Cardiac muscle cell (in vitro differentiated cells and primary cell): ENCODE data around the gene LYRM1. TPM values are rescaled to one million over a fixed set of nuclear protein-coding genes. Genes with fewer than 3 reads are reported as not detected.
A peak's percentile ranks its signal among the peaks of the same experiment; 100 is the strongest.
"Not testable (repeated sequence)": the region's sequence is repeated elsewhere in the genome, so short reads cannot be mapped to it uniquely, and the experiment has no call there.

Experiments
- DNase-seq, 2 donors: peaks; one replicate each; pipeline versions ENCODE4 v3.0.0 to v3.0.0-alpha.2; 2010 to 2017; ENCODE audit warnings: low read depth in 1 of 2, low spot score in 1 of 2
- H3K27ac ChIP-seq: fragments of 200-600 bp; sonication (generic); 2 replicates; pipeline ENCODE4 v1.5.1; 2016
- H3K27me3 ChIP-seq: fragments of 200-600 bp; sonication (generic); 2 replicates; pipeline ENCODE4 v1.6.0; 2016; ENCODE audit warnings: control low read depth
- H3K36me3 ChIP-seq: fragments of 200-600 bp; sonication (generic); 2 replicates; pipeline ENCODE4 v1.5.1; 2016; ENCODE audit warnings: control low read depth
- H3K4me1 ChIP-seq: fragments of 200-600 bp; sonication (generic); 2 replicates; pipeline ENCODE4 v1.8.1; 2017; ENCODE audit warnings: low read depth, mild to moderate bottlenecking, mixed run types
- H3K4me3 ChIP-seq: fragments of 200-600 bp; sonication (generic); 2 replicates; pipeline ENCODE4 v1.5.1; 2016; ENCODE audit warnings: mild to moderate bottlenecking
- H3K9me3 ChIP-seq: fragments of 200-600 bp; sonication (generic); 2 replicates; pipeline ENCODE4 v1.5.1; 2017; ENCODE audit warnings: low read depth, mild to moderate bottlenecking, control low read depth
- CTCF ChIP-seq: IDR thresholded peaks from 2 replicates; pipeline ENCODE4 v1.5.1; 2012; ENCODE audit warnings: low read depth, mild to moderate bottlenecking, low read length
- polyA plus RNA-seq: library from polyadenylated mRNA; unstranded; fragments of >200 nt; fragmentation: Nextera tagmentation; extraction: Ambion mirVana; gene quantifications from 2 replicates; pipeline ENCODE4 v1.2.1, GENCODE V29; 2016
- total RNA-seq: library from RNA; depleted of rRNA; stranded (reverse); fragments of >200 nt; gene quantifications from 2 replicates; pipeline ENCODE4 v1.2.3, GENCODE V29; 2016

LYRM1 gene
- total and polyA plus RNA-seq, 2 experiments from 2014 or later: 37.3 to 42.6 TPM

- Histone ChIP-seq H3K27ac (no peak overlapping the region), H3K4me1 (peaks cover 7% of the 10 kb centered on the region), H3K4me3 (no peak overlapping the region), H3K9me3 (no peaks in the 10 kb centered on the region), H3K27me3 (no peaks in the 10 kb centered on the region), H3K36me3 (no peaks in the 10 kb centered on the region)
- peak in 1 of 2 donors; percentile 42 for DNase-seq
- TF ChIP-seq CTCF: no peak
Measured at GRCh38 chr16:20920091-20920490, 19.5 kb downstream of the LYRM1 start.

GRCh38 chr16:20920799-20921198 is 20.2 kb downstream of the LYRM1 start:
- Histone ChIP-seq H3K27me3 (no peaks in the 10 kb centered on the region), H3K27ac (no peak overlapping the region), H3K4me1 (peaks cover 7% of the 10 kb centered on the region), H3K4me3 (no peak overlapping the region), H3K36me3 (no peaks in the 10 kb centered on the region), H3K9me3 (no peaks in the 10 kb centered on the region)
- TF ChIP-seq CTCF: no peak
- DNase-seq: no peak

GRCh38 chr16:20923876-20924275 is 23.3 kb downstream of the LYRM1 start:
- no peaks in the 10 kb centered on the region for H3K27me3 ChIP-seq
- no peaks in the 10 kb centered on the region for H3K9me3 ChIP-seq
- TF ChIP-seq CTCF: no peak
- peaks cover 2% of the 10 kb centered on the region for H3K4me1 ChIP-seq
- DNase-seq: no peak
- H3K36me3 ChIP-seq: no peaks in the 10 kb centered on the region
- H3K4me3 ChIP-seq: no peak overlapping the region
- no peak overlapping the region for H3K27ac ChIP-seq

- no peak for DNase-seq
- H3K27ac ChIP-seq: peak overlapping the region; percentile 16
Measured at GRCh38 chr16:20925751-20926150, 25.2 kb downstream of the LYRM1 start.

GRCh38 chr16:20928774-20929411 is 28.3 kb downstream of the LYRM1 start:
- Histone ChIP-seq H3K9me3 (no peaks in the 10 kb centered on the region), H3K27me3 (no peaks in the 10 kb centered on the region), H3K27ac (peak overlapping the region; percentile 82), H3K4me1 (peaks cover 12% of the 10 kb centered on the region), H3K4me3 (no peak overlapping the region), H3K36me3 (no peaks in the 10 kb centered on the region)
- TF ChIP-seq CTCF: no peak
- no peak for DNase-seq

More at GRCh38 chr16:20925751-20926150, 25.2 kb downstream of the LYRM1 start:
- Histone ChIP-seq H3K36me3 (no peaks in the 10 kb centered on the region), H3K9me3 (no peaks in the 10 kb centered on the region), H3K27me3 (no peaks in the 10 kb centered on the region), H3K4me3 (no peak overlapping the region), H3K4me1 (peaks cover 12% of the 10 kb centered on the region)
- no peak for TF ChIP-seq CTCF

GRCh38 chr16:20929676-20930364 is 29.2 kb downstream of the LYRM1 start:
- Histone ChIP-seq H3K4me1 (peaks cover 12% of the 10 kb centered on the region), H3K27ac (peak overlapping the region; percentile 82)
- peak in 1 of 2 donors; percentile 79 for DNase-seq
- H3K36me3 ChIP-seq, H3K27me3 ChIP-seq, H3K4me3 ChIP-seq, H3K9me3 ChIP-seq: not testable (repeated sequence)
